NCI-H128 (cell line): ENCODE data around the gene TOPAZ1.

Experiments used
- DNase-seq: peaks from one replicate; lab custom pipeline; 2025; ENCODE audit not compliant: unreplicated experiment; lab: John Stamatoyannopoulos, UW

Gene TOPAZ1

GRCh38 chr3:44241706-44242105 lies at the start of gene TOPAZ1:
TOPAZ1 (plus strand) TSS chr3:44241886; CDS start chr3:44242054, 168 bp downstream.
- no peak for DNase-seq

DNA sequence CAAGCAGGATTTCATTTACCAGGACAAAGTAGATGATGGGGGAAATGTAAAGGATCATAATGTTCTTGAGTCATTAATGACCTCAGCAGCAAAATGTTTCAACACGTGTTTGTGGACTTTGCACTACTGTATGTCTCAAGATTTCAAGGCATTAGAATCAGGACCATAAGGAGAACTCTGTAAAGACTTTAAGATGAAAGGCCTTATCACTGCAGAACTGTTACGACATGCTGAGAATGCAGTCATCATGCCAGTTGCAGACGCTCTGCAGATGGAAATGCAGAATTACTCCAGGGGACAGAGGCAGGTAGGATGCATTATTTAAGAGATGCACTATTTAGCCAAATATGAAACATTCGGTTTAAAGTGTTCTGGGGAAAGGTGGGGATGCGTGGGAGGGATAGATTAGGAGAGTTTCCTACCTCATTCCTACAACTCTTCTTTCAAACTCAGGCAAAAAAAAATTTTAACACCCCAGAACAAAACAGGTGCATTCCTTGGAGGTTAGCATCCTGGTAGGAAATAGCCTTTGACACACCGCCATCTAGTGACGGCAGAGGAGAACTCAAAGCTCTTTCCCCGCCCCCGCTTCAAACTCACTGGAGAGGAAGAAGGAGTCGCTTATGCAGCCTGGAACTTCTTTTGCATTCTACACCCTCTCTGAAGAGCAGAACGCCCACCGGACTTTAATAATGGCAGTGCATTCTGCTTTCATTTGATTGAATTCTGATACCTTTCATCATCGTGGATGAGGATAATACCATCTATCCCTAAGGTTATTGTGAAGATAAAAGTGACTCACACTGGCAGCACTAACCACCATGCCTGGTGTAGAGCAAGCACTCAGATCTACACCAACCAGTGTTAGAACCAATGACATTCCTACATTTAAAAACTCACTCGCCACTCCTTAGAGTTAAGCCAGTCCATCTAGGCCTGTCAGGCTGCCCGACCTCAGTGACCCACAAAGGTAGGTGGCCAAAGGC lies 43.1 kb upstream of the TOPAZ1 start:
- DNase-seq = peak; percentile 12

GRCh38 chr3:44206261-44206660 lies 35.4 kb upstream of the TOPAZ1 start:
- no peak for DNase-seq

DNA sequence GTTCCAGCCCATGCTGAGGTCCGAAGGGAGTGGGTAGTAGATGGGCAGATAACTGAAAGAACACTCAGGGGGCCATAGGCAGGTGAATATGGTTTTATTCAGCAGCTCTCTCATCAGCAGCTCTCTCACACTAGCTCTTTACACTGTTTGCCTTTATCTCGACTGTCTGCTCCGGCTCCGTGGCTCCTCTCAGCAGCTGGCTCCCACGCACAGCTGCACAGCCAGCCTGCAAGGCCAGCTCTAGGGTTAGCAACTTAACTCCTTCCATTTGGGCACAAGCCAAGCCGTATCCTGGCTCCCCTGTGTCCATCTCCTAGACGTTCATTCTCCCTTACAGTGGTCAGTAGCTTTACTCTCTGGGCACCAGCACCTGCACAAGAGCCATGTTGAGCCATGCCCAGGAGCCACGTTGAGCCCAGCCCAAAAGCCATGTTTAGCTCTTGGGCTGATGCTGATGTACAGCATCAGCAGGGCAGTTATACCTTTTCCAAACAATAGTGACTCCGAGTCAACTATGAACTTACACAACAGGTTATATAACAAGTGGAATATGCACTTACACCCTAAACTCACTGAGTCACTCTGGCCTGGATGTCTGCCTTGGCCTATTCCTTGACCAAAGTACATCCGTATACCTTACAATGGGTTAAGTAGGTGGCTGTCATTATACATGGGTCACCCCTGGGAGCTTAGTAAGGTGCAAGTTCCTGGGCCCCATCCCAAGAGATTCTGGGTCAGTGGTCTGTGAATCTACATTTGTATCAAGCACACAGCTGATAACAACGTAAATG lies 34.6 kb upstream of the TOPAZ1 start:
- DNase-seq = no peak

DNA sequence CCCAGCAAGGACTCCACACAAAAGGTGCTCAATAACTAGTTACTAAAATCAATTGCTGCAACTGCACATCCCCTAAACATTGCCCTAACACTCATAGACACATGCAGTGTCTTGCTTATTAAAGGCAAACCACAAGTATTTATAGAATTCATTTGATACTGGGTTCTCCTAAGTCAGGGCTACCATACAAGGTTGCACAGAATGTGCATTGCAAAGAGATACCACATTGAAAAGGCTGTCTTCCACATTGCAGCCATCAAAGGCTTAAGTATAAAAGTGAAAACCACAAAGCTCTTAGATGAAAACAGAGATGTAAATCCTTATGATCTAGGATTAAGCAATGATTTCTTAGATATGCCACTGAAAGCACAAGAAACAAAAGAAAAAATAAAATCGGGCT lies 33.6 kb upstream of the TOPAZ1 start:
- DNase-seq = no peak

GRCh38 chr3:44208568-44208967 lies 33.1 kb upstream of the TOPAZ1 start:
- no peak for DNase-seq

DNA sequence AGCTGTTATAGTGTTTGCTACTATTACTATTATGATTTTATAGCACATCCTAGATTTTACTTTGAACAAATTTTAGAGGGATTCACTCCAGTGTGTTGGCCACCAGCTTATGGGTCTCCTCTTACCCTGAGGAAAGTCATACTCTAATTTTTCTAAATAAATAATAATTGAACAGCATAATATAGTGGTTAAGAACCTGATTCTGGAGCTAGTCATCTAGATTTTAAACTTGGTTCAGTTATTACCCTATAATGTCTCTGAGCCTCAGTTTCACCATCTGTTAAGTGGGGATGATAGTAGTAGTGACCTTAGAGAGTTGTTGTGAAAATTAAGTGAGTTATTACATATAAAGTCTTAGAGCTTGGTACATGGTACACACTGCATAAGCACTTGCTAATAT lies 30.7 kb upstream of the TOPAZ1 start:
- DNase-seq = no peak

- no peak for DNase-seq
These were observed 19.3 kb upstream of the TOPAZ1 start for GRCh38 chr3:44222337-44222736.

DNA sequence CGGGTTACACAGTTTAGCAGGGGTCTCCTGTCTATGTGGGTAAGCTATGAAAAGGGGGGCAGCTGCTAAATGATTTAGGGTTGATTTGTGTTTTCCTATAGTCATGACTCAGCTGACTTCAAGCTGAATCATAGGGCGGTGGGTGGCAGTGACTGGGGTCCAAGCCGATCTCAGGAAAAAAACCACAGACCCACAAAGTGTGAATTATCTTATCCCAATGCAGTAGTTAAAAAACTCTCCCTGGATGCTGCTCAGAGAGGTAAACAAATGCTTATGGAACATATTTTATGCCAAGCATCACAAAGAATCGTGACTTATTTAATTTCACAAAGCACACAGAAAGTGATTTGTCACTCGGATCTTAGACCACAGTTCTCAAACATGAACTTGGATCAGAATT lies 18.4 kb upstream of the TOPAZ1 start:
- DNase-seq = no peak

GRCh38 chr3:44224131-44224530 lies 17.6 kb upstream of the TOPAZ1 start:
- no peak for DNase-seq

GRCh38 chr3:44226573-44226972 lies 15.1 kb upstream of the TOPAZ1 start:
- no peak for DNase-seq

- DNase-seq = no peak
These were observed 14.1 kb upstream of the TOPAZ1 start for GRCh38 chr3:44227632-44228031.

- no peak for DNase-seq
These were observed 12.8 kb upstream of the TOPAZ1 start for GRCh38 chr3:44228900-44229299.

GRCh38 chr3:44232407-44232806 lies 9.3 kb upstream of the TOPAZ1 start:
- no peak for DNase-seq

- DNase-seq = no peak
These were observed 6.9 kb upstream of the TOPAZ1 start for GRCh38 chr3:44234648-44235268.

DNA sequence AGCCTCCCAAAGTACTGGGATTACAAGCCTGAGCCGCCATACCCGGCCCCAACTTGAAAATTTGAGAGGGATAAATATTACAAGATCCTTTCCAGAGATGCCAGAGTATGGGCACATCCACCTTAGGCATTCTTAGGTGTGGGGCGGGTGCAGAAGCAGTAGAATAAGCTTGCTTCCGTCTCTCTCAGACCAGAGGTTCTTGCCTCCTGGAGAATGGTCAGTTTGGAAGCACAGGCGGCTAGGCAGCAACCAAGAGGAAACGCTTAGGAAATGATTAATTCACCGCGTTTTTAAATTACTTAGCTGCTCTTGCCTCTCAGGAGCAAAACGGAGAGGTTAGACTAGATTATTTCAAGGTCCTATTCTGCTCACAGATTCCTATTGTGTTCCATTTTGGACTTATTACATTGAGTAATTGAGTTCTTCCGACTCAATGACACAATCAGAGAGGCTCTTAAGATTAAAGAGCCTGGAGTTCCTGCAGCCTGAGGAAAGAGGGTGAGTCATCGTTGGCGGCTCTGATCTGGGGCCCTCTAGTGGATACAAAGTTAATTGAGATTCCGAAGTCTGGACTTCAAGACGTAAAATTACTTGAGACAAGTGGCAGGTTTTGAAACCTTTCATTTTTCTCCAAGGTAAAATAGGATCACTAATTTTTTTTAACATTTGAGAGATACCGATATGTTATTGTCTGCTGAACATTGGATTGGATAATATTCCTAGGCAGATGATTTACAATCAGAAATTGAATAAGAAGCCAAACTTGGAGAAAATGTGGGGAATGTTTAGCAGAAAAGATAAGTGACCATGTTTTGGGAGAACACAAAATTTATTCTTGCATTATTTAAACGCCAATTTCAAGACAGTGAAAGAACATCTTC lies 5.8 kb upstream of the TOPAZ1 start:
- peak; percentile 11 for DNase-seq

DNA sequence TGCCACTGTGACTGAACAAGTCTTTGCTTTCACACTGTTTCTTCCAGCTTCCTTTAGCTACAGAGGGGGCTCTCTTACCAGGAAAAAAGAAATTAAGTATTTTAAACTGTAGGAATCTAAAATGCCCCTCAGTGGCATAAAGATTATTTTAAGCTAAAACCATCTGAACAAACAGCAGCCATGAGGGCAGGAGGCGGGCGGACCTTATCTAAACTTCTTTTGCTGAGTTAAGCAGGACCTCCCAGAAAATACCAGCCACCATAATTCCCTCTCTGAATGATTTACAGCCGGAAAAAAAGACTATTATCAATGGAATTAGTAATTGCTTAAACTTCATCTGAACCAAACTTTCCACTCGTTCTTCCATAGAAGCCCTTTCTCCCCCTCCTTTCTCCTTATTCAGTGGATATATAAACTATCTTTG lies 5.2 kb upstream of the TOPAZ1 start:
- no peak for DNase-seq

DNA sequence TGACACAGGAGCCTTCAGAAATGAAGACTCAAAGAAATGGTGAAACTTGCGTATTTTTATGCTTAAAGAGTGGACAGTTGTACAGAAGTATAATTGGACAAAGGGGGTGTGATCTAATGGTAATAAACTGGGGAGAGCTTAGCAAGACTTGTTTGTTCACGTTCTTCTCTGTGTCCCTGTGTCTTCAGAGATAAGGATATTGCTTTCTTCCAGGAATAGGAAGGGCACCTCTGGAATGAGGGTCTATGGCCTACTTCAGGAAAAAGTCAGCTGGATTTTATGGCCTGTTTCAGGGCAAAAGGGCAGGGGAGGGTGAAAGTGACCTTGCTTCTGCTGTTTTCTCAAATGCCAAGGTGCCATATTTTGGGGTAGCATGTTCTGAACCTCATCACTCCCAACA lies 4.5 kb upstream of the TOPAZ1 start:
- DNase-seq = no peak

GRCh38 chr3:44237665-44238064 lies 4.0 kb upstream of the TOPAZ1 start:
- DNase-seq = no peak

GRCh38 chr3:44238889-44239288 lies 2.8 kb upstream of the TOPAZ1 start:
- no peak for DNase-seq

DNA sequence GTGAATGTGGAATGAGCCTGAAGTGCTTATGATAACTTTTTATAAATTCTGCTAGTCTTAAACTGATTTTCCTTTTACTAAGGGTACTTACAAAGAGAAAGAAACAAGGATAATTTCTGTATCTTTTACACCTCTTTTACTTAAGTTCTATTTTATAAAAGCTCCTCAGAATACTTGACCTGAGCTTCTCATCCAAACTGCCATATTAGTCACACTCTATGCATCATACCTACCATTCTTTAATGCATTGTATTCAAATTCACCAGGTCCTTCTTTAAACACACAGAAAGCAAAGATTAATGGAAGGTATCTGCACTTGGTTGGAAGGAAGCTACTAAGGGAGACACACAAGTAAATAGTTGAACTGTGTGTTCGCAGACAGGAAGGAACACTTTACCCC lies 1.6 kb upstream of the TOPAZ1 start:
- DNase-seq = no peak
